Measurements from ENCODE around the gene RNFT2. TPM values are rescaled to one million over a fixed set of nuclear protein-coding genes. Genes with fewer than 3 reads are reported as not detected.
A peak's percentile ranks its signal among the peaks of the same experiment; 100 is the strongest.

The RNFT2 gene
- total RNA-seq, 4 donors from 2014 or later = 0.26 to 0.38 TPM; not detected in 2

GRCh38 chr12:116759783-116760621 is 21.9 kb downstream of the RNFT2 start:
- Histone ChIP-seq H3K9me3 (no peaks in the 10 kb centered on the region), H3K36me3 (no peaks in the 10 kb centered on the region), H3K4me3 (peak overlapping the region in 1 of 4 donors; percentile 5), H3K27ac (no peak overlapping the region), H3K27me3 (no peaks in the 10 kb centered on the region), H3K4me1 (no peaks in the 10 kb centered on the region)
- intact Hi-C loops (cut with DNase I) = no loop called here
- TF ChIP-seq CTCF (IDR thresholded peaks at IDR 0.05) (no peak), POLR2A (IDR thresholded peaks at IDR 0.05) (no peak)
- DNase-seq = no peak
- 49 to 64% methylated on average over 11 to 13 of the region's 22 CpGs for WGBS, 2 donors

- DNase-seq = no peak
- 88 to 95% methylated on average over 10 of the region's 11 CpGs for WGBS, 2 donors
- intact Hi-C loops (cut with DNase I) = no loop called here
- Histone ChIP-seq H3K9me3 (no peaks in the 10 kb centered on the region), H3K4me1 (no peaks in the 10 kb centered on the region), H3K27me3 (no peaks in the 10 kb centered on the region), H3K4me3 (no peak overlapping the region), H3K36me3 (no peaks in the 10 kb centered on the region), H3K27ac (no peak overlapping the region)
- no peak for TF ChIP-seq POLR2A (IDR thresholded peaks at IDR 0.05)
Observed at GRCh38 chr12:116760622-116761020, 22.5 kb downstream of the RNFT2 start.

GRCh38 chr12:116761499-116761898 is 23.4 kb downstream of the RNFT2 start:
- H3K27me3 ChIP-seq = no peaks in the 10 kb centered on the region
- H3K9me3 ChIP-seq = no peaks in the 10 kb centered on the region
- H3K27ac ChIP-seq = no peak overlapping the region
- H3K4me3 ChIP-seq = no peak overlapping the region
- intact Hi-C loops (cut with DNase I) = no loop called here
- no peaks in the 10 kb centered on the region for H3K4me1 ChIP-seq
- DNase-seq = no peak
- H3K36me3 ChIP-seq = no peaks in the 10 kb centered on the region
- whole genome bisulfite sequencing, 2 donors = 90 to 95% methylated on average over 2 to 4 of the region's 4 CpGs
- TF ChIP-seq POLR2A (IDR thresholded peaks at IDR 0.05) (no peak), CTCF (IDR thresholded peaks at IDR 0.05) (no peak)

- Histone ChIP-seq H3K4me1 (no peaks in the 10 kb centered on the region), H3K9me3 (no peaks in the 10 kb centered on the region), H3K27ac (no peak overlapping the region), H3K36me3 (no peaks in the 10 kb centered on the region), H3K4me3 (no peak overlapping the region), H3K27me3 (no peaks in the 10 kb centered on the region)
- DNase-seq = no peak
- no peak for TF ChIP-seq POLR2A (IDR thresholded peaks at IDR 0.05)
- TF ChIP-seq CTCF (IDR thresholded peaks at IDR 0.05) = no peak
- intact Hi-C loops (cut with DNase I) = no loop called here
- WGBS, 2 donors = 65 to 66% methylated on average over 4 to 5 of the region's 5 CpGs
Observed at GRCh38 chr12:116765271-116765670, 27.2 kb downstream of the RNFT2 start.

- no peak overlapping the region for H3K27ac ChIP-seq
Observed at GRCh38 chr12:116766285-116766684, 28.2 kb downstream of the RNFT2 start.

More at GRCh38 chr12:116766285-116766684, 28.2 kb downstream of the RNFT2 start:
- no peaks in the 10 kb centered on the region for H3K9me3 ChIP-seq
- H3K4me3 ChIP-seq = no peak overlapping the region
- no peak for DNase-seq
- intact Hi-C loops (cut with DNase I) = no loop called here
- H3K4me1 ChIP-seq = no peaks in the 10 kb centered on the region
- WGBS, 2 donors = 91 to 95% methylated on average over 3 of the region's 3 CpGs
- no peaks in the 10 kb centered on the region for H3K36me3 ChIP-seq
- TF ChIP-seq CTCF (IDR thresholded peaks at IDR 0.05) (no peak), POLR2A (IDR thresholded peaks at IDR 0.05) (no peak)
- no peaks in the 10 kb centered on the region for H3K27me3 ChIP-seq

Data from esophagus squamous epithelium (tissue), 5 donors.